Hepatocyte (in vitro differentiated cells): ENCODE results near the gene GFOD1. TPM values are rescaled to one million over a fixed set of nuclear protein-coding genes. Genes with fewer than 3 reads are reported as not detected.

Source experiments
- DNase-seq: peaks from one replicate; pipeline ENCODE4 v3.0.0-alpha.2; 2016; ENCODE audit warnings: low spot score
- H2AFZ ChIP-seq: fragments of 200-600 bp; sonication (generic); 2 replicates; pipeline ENCODE4 v1.6.0; 2016; ENCODE audit warnings: antibody characterized with exemption, mild to moderate bottlenecking
- H3K27ac ChIP-seq: fragments of 200-600 bp; sonication (generic); 2 replicates; pipeline ENCODE4 v1.5.1; 2016; ENCODE audit warnings: mild to moderate bottlenecking
- H3K27me3 ChIP-seq: fragments of 200-600 bp; sonication (generic); 2 replicates; pipeline ENCODE4 v1.6.1; 2016
- H3K36me3 ChIP-seq: fragments of 200-600 bp; sonication (generic); replicated peaks from 2 replicates; pipeline ENCODE4 v1.5.1; 2016; ENCODE audit warnings: low read depth; ENCODE audit not compliant: insufficient read depth
- H3K4me1 ChIP-seq: fragments of 200-600 bp; sonication (generic); 2 replicates; pipeline ENCODE4 v1.5.1; 2016; ENCODE audit warnings: mild to moderate bottlenecking, moderate library complexity; ENCODE audit not compliant: insufficient read depth
- H3K4me2 ChIP-seq: fragments of 200-600 bp; sonication (generic); 2 replicates; pipeline ENCODE4 v1.6.0; 2016
- H3K4me3 ChIP-seq: fragments of 200-600 bp; sonication (generic); 2 replicates; pipeline ENCODE4 v1.5.1; 2016; ENCODE audit warnings: mild to moderate bottlenecking
- H3K79me2 ChIP-seq: fragments of 200-600 bp; sonication (generic); 2 replicates; pipeline ENCODE4 v1.6.0; 2017; ENCODE audit warnings: mild to moderate bottlenecking
- H3K9me2 ChIP-seq: fragments of 200-600 bp; sonication (generic); replicated peaks from 2 replicates; pipeline ENCODE4 v1.6.0; 2017; ENCODE audit warnings: mild to moderate bottlenecking; ENCODE audit not compliant: insufficient read depth
- H3K9me3 ChIP-seq: fragments of 200-600 bp; sonication (generic); 2 replicates; pipeline ENCODE4 v1.5.1; 2016; ENCODE audit warnings: low read depth, mild to moderate bottlenecking
- H4K20me1 ChIP-seq: fragments of 200-600 bp; sonication (generic); 2 replicates; pipeline ENCODE4 v1.6.0; 2016; ENCODE audit warnings: mild to moderate bottlenecking; ENCODE audit not compliant: insufficient read depth, poor library complexity, severe bottlenecking
- EZH2 ChIP-seq: fragments of 200-600 bp; sonication (generic); IDR thresholded peaks from 2 replicates; pipeline ENCODE4 v1.6.1; 2016; ENCODE audit warnings: antibody characterized with exemption, mild to moderate bottlenecking, borderline replicate concordance
- EZH2phosphoT487 ChIP-seq: fragments of 200-600 bp; sonication (generic); IDR thresholded peaks from one replicate; pipeline ENCODE4 v1.6.1; 2018; ENCODE audit warnings: antibody characterized with exemption, mild to moderate bottlenecking, low read depth, moderate library complexity; ENCODE audit not compliant: unreplicated experiment, severe bottlenecking
- WGBS: methylation state at CpG from one replicate; pipeline ENCODE4 v1.1.6; 2016; ENCODE audit warnings: low lambda C conversion rate; ENCODE audit errors: missing lambda C conversion rate; 5-methylcytosine and 5-hydroxymethylcytosine counted together
- polyA plus RNA-seq: library from polyadenylated mRNA; unstranded; fragments of >200 nt; fragmentation: Nextera tagmentation; extraction: Ambion mirVana; gene quantifications from 2 replicates; pipeline ENCODE4 v1.2.1, GENCODE V29; 2016
- total RNA-seq: library from RNA; depleted of rRNA; stranded (reverse); fragments of >200 nt; gene quantifications from 2 replicates; pipeline ENCODE4 v1.2.3, GENCODE V29; 2014
- TF ChIP-seq, protein P1 (sequence below): fragments of 200-600 bp; sonication (generic); IDR thresholded peaks from 2 replicates; pipeline ENCODE4 v1.5.1; 2016; ENCODE audit warnings: antibody characterized with exemption, mild to moderate bottlenecking; ENCODE audit not compliant: poor library complexity

Gene GFOD1
- total and polyA plus RNA-seq, 2 experiments from 2014 or later, result 2.8 to 3.5 TPM

DNA sequence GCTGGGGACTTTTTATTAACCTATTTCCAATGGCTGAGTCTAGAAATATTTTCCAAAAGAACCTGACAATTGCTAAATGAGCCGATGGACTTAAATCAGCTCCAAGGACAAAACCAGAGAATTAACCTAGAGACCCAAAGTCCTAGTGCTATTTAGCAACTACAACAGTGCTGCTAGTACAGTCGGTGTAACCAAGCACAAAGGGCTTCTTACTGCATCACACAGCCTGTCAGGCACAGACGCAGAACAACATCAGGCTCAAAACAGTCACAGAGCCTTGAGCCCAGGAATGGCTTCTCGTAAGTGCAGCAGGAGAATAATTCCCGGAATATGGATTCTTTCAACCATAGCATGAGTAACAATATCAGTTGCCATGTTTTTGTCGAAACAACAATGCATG is 70.0 kb downstream of the GFOD1 start:
- no peaks in the 10 kb centered on the region for H3K36me3 ChIP-seq
- H3K9me2 ChIP-seq, result no peaks in the 10 kb centered on the region
- H3K79me2 ChIP-seq, result no peaks in the 10 kb centered on the region
- no peak for DNase-seq
- no peaks in the 10 kb centered on the region for H4K20me1 ChIP-seq
- no peak overlapping the region for H2AFZ ChIP-seq
- no peak overlapping the region for H3K27ac ChIP-seq
- no peak overlapping the region for H3K4me3 ChIP-seq
- no peak for TF ChIP-seq EZH2
- TF ChIP-seq, protein P1, sequence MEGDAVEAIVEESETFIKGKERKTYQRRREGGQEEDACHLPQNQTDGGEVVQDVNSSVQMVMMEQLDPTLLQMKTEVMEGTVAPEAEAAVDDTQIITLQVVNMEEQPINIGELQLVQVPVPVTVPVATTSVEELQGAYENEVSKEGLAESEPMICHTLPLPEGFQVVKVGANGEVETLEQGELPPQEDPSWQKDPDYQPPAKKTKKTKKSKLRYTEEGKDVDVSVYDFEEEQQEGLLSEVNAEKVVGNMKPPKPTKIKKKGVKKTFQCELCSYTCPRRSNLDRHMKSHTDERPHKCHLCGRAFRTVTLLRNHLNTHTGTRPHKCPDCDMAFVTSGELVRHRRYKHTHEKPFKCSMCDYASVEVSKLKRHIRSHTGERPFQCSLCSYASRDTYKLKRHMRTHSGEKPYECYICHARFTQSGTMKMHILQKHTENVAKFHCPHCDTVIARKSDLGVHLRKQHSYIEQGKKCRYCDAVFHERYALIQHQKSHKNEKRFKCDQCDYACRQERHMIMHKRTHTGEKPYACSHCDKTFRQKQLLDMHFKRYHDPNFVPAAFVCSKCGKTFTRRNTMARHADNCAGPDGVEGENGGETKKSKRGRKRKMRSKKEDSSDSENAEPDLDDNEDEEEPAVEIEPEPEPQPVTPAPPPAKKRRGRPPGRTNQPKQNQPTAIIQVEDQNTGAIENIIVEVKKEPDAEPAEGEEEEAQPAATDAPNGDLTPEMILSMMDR, result no peak
- TF ChIP-seq EZH2phosphoT487, result no peak
- H3K9me3 ChIP-seq, result no peaks in the 10 kb centered on the region
- H3K4me2 ChIP-seq, result no peak overlapping the region
- H3K27me3 ChIP-seq, result no peaks in the 10 kb centered on the region
- H3K4me1 ChIP-seq, result peaks cover 12% of the 10 kb centered on the region
- WGBS, result 83% methylated on average over 6 of the region's 6 CpGs

DNA sequence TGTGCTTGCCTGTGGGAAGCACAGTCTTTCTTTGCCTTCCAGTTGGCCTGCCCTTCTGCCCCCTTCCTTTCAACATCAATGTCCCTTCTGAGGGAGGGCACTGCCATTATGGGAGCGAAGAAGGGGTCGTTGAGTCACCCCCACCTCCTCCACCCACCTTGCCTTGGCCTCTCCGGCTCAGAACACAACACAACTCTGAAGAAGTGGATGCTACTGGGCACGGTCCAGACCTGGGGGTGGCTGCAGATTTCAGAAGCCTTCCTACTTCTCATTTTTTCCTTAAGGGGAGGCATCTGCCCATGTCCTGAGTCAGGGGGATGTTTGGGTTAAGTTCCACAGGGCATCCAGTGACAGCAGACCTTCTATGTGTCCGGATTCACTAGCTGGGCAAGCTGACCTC is 72.1 kb downstream of the GFOD1 start:
- Histone ChIP-seq H3K4me2 (no peak overlapping the region), H3K79me2 (no peaks in the 10 kb centered on the region), H3K4me1 (peaks cover 9% of the 10 kb centered on the region), H3K27me3 (no peaks in the 10 kb centered on the region), H3K36me3 (no peaks in the 10 kb centered on the region), H3K4me3 (no peak overlapping the region), H3K27ac (no peak overlapping the region), H2AFZ (no peak overlapping the region), H4K20me1 (no peaks in the 10 kb centered on the region), H3K9me3 (no peaks in the 10 kb centered on the region), H3K9me2 (no peaks in the 10 kb centered on the region)
- no peak for DNase-seq
- WGBS, result 76% methylated on average over 5 of the region's 5 CpGs
- TF ChIP-seq, protein P1, result no peak
- TF ChIP-seq EZH2 (no peak), EZH2phosphoT487 (no peak)

DNA sequence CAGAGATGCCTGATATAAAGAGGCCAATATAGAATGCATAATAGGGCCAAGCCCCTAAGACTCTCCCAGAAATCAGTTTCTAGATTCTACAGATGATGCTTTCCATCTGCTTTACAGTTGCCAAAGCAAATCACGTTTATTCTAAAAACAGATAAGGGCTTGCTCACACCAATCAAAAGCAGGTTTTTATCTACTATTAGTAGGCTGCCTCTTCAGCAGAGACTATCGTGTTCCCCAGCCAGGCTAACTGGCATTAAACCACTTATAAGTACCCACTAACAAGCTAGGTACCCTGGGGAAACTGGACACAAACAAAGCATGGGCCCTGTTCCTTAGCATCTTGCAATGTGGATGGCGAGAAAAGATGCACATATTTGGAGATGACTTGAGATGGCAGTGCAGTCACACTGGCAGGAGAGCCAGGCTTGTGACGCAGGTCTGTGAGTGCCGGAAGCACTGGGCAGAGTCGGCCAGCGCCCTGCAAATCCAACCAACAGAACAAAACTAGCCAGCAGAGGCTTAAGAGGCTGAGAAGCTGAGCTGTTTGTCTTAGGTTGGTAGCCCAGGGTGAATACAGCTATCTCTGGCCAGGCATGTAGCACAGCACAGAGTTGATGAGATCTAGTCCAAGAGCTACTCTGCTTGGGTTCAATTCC is 73.4 kb downstream of the GFOD1 start:
- WGBS, result 61% methylated on average over 7 of the region's 7 CpGs
- Histone ChIP-seq H3K79me2 (no peaks in the 10 kb centered on the region), H3K9me3 (no peaks in the 10 kb centered on the region), H4K20me1 (no peaks in the 10 kb centered on the region), H3K27ac (no peak overlapping the region), H3K4me2 (no peak overlapping the region), H3K4me3 (no peak overlapping the region), H3K27me3 (no peaks in the 10 kb centered on the region), H3K4me1 (peaks cover 9% of the 10 kb centered on the region), H3K36me3 (no peaks in the 10 kb centered on the region), H2AFZ (no peak overlapping the region), H3K9me2 (no peaks in the 10 kb centered on the region)
- no peak for DNase-seq
- no peak for TF ChIP-seq EZH2phosphoT487
- TF ChIP-seq, protein P1, result peak; percentile 3
- no peak for TF ChIP-seq EZH2

DNA sequence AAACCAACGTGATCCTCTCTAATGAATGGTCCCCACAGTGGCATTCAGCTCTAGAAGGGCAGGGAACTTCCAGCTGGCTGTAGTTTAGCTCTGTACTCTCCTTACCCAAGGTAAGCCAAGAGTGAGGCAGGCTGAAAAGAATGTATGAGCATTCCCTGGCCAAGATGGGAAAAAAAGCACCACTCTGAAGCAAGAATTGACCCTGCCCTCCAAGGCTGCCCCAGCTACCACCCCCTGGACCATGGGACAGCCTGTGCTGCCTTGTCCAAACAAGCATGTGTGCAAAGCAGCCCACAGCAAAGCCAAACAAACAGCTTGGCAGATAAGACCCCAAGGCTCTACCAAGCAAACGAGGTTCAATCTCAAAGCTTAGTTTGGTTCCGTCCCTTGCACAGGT is 73.9 kb downstream of the GFOD1 start:
- no peak for DNase-seq
- no peak overlapping the region for H3K4me2 ChIP-seq
- H2AFZ ChIP-seq, result no peak overlapping the region
- no peaks in the 10 kb centered on the region for H3K9me3 ChIP-seq
- TF ChIP-seq EZH2phosphoT487, result no peak
- no peak for TF ChIP-seq EZH2
- TF ChIP-seq, protein P1, result no peak
- H3K27ac ChIP-seq, result no peak overlapping the region
- H3K4me3 ChIP-seq, result no peak overlapping the region
- H3K27me3 ChIP-seq, result no peaks in the 10 kb centered on the region
- no peaks in the 10 kb centered on the region for H3K79me2 ChIP-seq
- H3K9me2 ChIP-seq, result no peaks in the 10 kb centered on the region
- WGBS, result 57% methylated on average over 3 of the region's 3 CpGs
- H3K36me3 ChIP-seq, result no peaks in the 10 kb centered on the region
- H4K20me1 ChIP-seq, result no peaks in the 10 kb centered on the region
- peaks cover 9% of the 10 kb centered on the region for H3K4me1 ChIP-seq
